Endothelial cell of umbilical vein (primary cell): ENCODE measurements around the gene VWA7. TPM values are rescaled to one million over a fixed set of nuclear protein-coding genes. Genes with fewer than 3 reads are reported as not detected.
"Not testable (repeated sequence)": the region's sequence is repeated elsewhere in the genome, so short reads cannot be mapped to it uniquely, and the experiment has no call there.

Experiments
- BruUV-seq: library from RNA; stranded (reverse); fragments of 400-500 nt; replicated peaks from 2 replicates; lab custom pipeline; 2021; lab: Mats Ljungman, UMichigan
- CTCF ChIA-PET: fragments of 300-600, 350-600 bp; sonication (Branson Sonifier 250); formaldehyde crosslinking; loops from one replicate; lab custom pipeline; 2021; ENCODE audit warnings: antibody characterized with exemption, inconsistent platforms; lab: Charles Lee
- POLR2A ChIA-PET: fragments of 300-600, 350-600 bp; sonication (Branson Sonifier 250); formaldehyde crosslinking; loops from one replicate; lab custom pipeline; 2021; ENCODE audit warnings: antibody characterized with exemption, inconsistent platforms; lab: Charles Lee
- DNase-seq: peaks from one replicate; pipeline ENCODE4 v3.0.0-alpha.2; 2011; ENCODE audit warnings: low read depth, low spot score
- FAIRE-seq: peaks from 2 replicates; lab custom pipeline; 2011; peaks lifted over from hg19 to GRCh38; lab: Jason Lieb, UNC
- H2AFZ ChIP-seq: 2 replicates; pipeline ENCODE4 v1.6.0; 2012; ENCODE audit warnings: low read depth, low read length, control low read depth, inconsistent platforms
- H3K27ac ChIP-seq: 2 replicates; pipeline ENCODE4 v1.5.1; 2011; ENCODE audit warnings: low read depth, mild to moderate bottlenecking, control low read depth, low read length, moderate library complexity; ENCODE audit not compliant: insufficient read depth
- H3K27me3 ChIP-seq, 2 experiments: 2 replicates each; pipeline versions ENCODE4 v1.6.0 to v1.6.1; 2011; ENCODE audit warnings: low read length in 2 of 2, mixed read lengths in 1 of 2; ENCODE audit not compliant: control insufficient read depth in 2 of 2, insufficient read depth in 2 of 2
- H3K36me3 ChIP-seq, 2 experiments: 2 replicates in 1 of 2; 3 replicates in 1 of 2; pipeline ENCODE4 v1.5.1; 2011; ENCODE audit warnings: low read length in 2 of 2, mild to moderate bottlenecking in 1 of 2, moderate library complexity in 1 of 2; ENCODE audit not compliant: control insufficient read depth in 2 of 2, insufficient read depth in 2 of 2; ENCODE audit errors: extremely low read depth in 1 of 2
- H3K4me1 ChIP-seq: 3 replicates; pipeline ENCODE4 v1.5.1; 2011; ENCODE audit warnings: mild to moderate bottlenecking, low read length; ENCODE audit not compliant: control insufficient read depth, insufficient read depth; ENCODE audit errors: extremely low read depth
- H3K4me2 ChIP-seq: 2 replicates; pipeline ENCODE4 v1.6.1; 2011; ENCODE audit warnings: low read length, control low read depth, mixed read lengths; ENCODE audit not compliant: insufficient read depth
- H3K4me3 ChIP-seq, 3 experiments: fragments of 200-600 bp in 1 of 3; sonication (generic), shearing (Covaris generic) in 1 of 3; replicated peaks in 1 of 3; 2 replicates each; pipeline ENCODE4 v1.5.1; 2011 to 2016; ENCODE audit warnings: control low read depth in 3 of 3, low read length in 3 of 3, mild to moderate bottlenecking in 2 of 3, inconsistent platforms in 1 of 3, low read depth in 1 of 3, moderate library complexity in 1 of 3; ENCODE audit not compliant: insufficient read depth in 1 of 3
- H3K79me2 ChIP-seq: 2 replicates; pipeline ENCODE4 v1.6.0; 2012; ENCODE audit warnings: low read length, inconsistent platforms; ENCODE audit not compliant: control insufficient read depth, insufficient read depth
- H3K9ac ChIP-seq: replicated peaks from 2 replicates; pipeline ENCODE3; 2011; ENCODE audit warnings: low read length, control low read depth; ENCODE audit not compliant: insufficient read depth; ENCODE audit errors: extremely low read depth
- H3K9me1 ChIP-seq: replicated peaks from 3 replicates; pipeline ENCODE4 v1.6.0; 2011; ENCODE audit warnings: mild to moderate bottlenecking, low read length; ENCODE audit not compliant: control insufficient read depth, insufficient read depth; ENCODE audit errors: extremely low read depth
- H3K9me3 ChIP-seq: replicated peaks from 2 replicates; pipeline ENCODE4 v1.5.1; 2012; ENCODE audit warnings: low read length, inconsistent platforms; ENCODE audit not compliant: control insufficient read depth, insufficient read depth
- H4K20me1 ChIP-seq: replicated peaks from 2 replicates; pipeline ENCODE3; 2011; ENCODE audit warnings: mild to moderate bottlenecking, low read length; ENCODE audit not compliant: control insufficient read depth, insufficient read depth; ENCODE audit errors: extremely low read depth
- CTCF ChIP-seq, 2 donors: IDR thresholded peaks; 1 replicate in 1 of 2; 2 replicates in 1 of 2; pipeline ENCODE4 v1.5.1; 2011; ENCODE audit warnings: low read length in 2 of 2, mild to moderate bottlenecking in 2 of 2, moderate library complexity in 2 of 2, control low read depth in 1 of 2, inconsistent platforms in 1 of 2, low read depth in 1 of 2; ENCODE audit not compliant: insufficient read depth in 1 of 2; ENCODE audit errors: extremely low read depth in 1 of 2
- EZH2 ChIP-seq: IDR thresholded peaks from 2 replicates; pipeline ENCODE4 v1.6.1; 2012; ENCODE audit warnings: borderline replicate concordance, low read depth, mild to moderate bottlenecking, moderate library complexity, low read length, inconsistent platforms; ENCODE audit not compliant: severe bottlenecking
- FOS ChIP-seq: IDR thresholded peaks from 2 replicates; pipeline ENCODE4 v1.6.1; 2011; ENCODE audit warnings: mild to moderate bottlenecking, low read length, moderate library complexity, borderline replicate concordance; ENCODE audit not compliant: insufficient read depth
- GATA2 ChIP-seq: IDR thresholded peaks from 2 replicates; pipeline ENCODE4 v1.7.0; 2011; ENCODE audit warnings: low read depth, mild to moderate bottlenecking, moderate library complexity, mixed read lengths, low read length; ENCODE audit not compliant: insufficient read length, insufficient read depth
- JUN ChIP-seq: IDR thresholded peaks from 2 replicates; pipeline ENCODE4 v1.6.1; 2011; ENCODE audit warnings: borderline replicate concordance, low read depth; ENCODE audit not compliant: insufficient read length, insufficient read depth
- MAX ChIP-seq: IDR thresholded peaks from 2 replicates; pipeline ENCODE4 v1.6.1; 2011; ENCODE audit not compliant: insufficient read depth, insufficient read length
- MYC ChIP-seq: IDR thresholded peaks from one replicate; pipeline ENCODE4 v1.6.1; 2011; ENCODE audit warnings: mild to moderate bottlenecking, low read depth, low read length
- POLR2A ChIP-seq: IDR thresholded peaks from 2 replicates; pipeline ENCODE4 v1.6.1; 2012; ENCODE audit warnings: low read depth, mild to moderate bottlenecking, control low read depth, low read length
- POLR2AphosphoS5 ChIP-seq: IDR thresholded peaks from 2 replicates; pipeline ENCODE4 v1.6.1; 2012; ENCODE audit warnings: low read depth, mild to moderate bottlenecking, control low read depth, low read length, moderate library complexity; ENCODE audit not compliant: insufficient read depth
- dilution Hi-C: fragments of 300-500 bp; cut with MboI; formaldehyde crosslinking; loops from one replicate; pipeline ENCODE4 v1.15.0; 2019; ENCODE audit warnings: low sequenced_read_pairs; ENCODE audit not compliant: extremely low pct_ligation_motif_present
- intact Hi-C: fragments of 100-400 bp; cut with micrococcal nuclease; formaldehyde crosslinking; loops from one replicate; pipeline ENCODE4 v1.10.0; 2022
- polyA plus RNA-seq, 4 experiments: library from polyadenylated mRNA; depleted of rRNA in 3 of 4; stranded (reverse) in 3 of 4; unstranded in 1 of 4; fragments of >200 nt; gene quantifications; 2 replicates each; pipeline versions ENCODE4 v1.2.1 to v1.2.3, GENCODE V29; 2011 to 2012; ENCODE audit warnings: missing spikeins in 1 of 4
- total RNA-seq: library from RNA; stranded (reverse); gene quantifications from 2 replicates; pipeline ENCODE4 v1.2.3, GENCODE V29; 2021

The VWA7 gene
- total and polyA plus RNA-seq, 2 donors (not counting 3 experiments of a cell fraction or from before 2014, with no cell fraction given), result 0.11 to 0.51 TPM

- ChIA-PET POLR2A (no interaction called here), CTCF (no interaction called here)
- FAIRE-seq (no peak), DNase-seq (no peak)
- Histone ChIP-seq H3K9me1 (no peaks in the 10 kb centered on the region), H3K27me3 (no peaks in the 10 kb centered on the region), H4K20me1 (no peaks in the 10 kb centered on the region), H2AFZ (no peak overlapping the region), H3K79me2 (peaks cover 16% of the 10 kb centered on the region), H3K4me2 (no peak overlapping the region), H3K9ac (no peak overlapping the region), H3K4me3 (no peak overlapping the region), H3K4me1 (peaks cover 24% of the 10 kb centered on the region), H3K36me3 (no peaks in the 10 kb centered on the region), H3K27ac (no peak overlapping the region), H3K9me3 (no peaks in the 10 kb centered on the region)
- intact Hi-C loops, result no loop called here
- no TSS peak for BruUV-seq
- TF ChIP-seq CTCF (IDR thresholded peaks at IDR 0.05; ENCODE audit: extremely low read depth in 1 of 2, insufficient read depth in 1 of 2, low read depth in 1 of 2, low read length in 2 of 2) (no peak), MYC (no peak), EZH2 (no peak), POLR2A (no peak), GATA2 (no peak), MAX (no peak), POLR2AphosphoS5 (no peak), JUN (no peak), FOS (no peak)
- dilution Hi-C loops, result no loop called here
Observed at GRCh38 chr6:31819871-31820299, 42.8 kb upstream of the VWA7 start.

- H2AFZ ChIP-seq, H3K36me3 ChIP-seq, H3K9me1 ChIP-seq, H4K20me1 ChIP-seq, H3K9ac ChIP-seq, H3K9me3 ChIP-seq, H3K27ac ChIP-seq, BruUV-seq, DNase-seq, dilution Hi-C loops, intact Hi-C loops, H3K27me3 ChIP-seq: not testable (repeated sequence)
- ChIA-PET CTCF (interaction anchor here (0.6 to 1.0 kb wide), 3 partner anchors 11 to 183 kb away, joined by 3 to 4 read pairs (median 3); partner anchors contain the start of gene LSM2), POLR2A (interaction anchor here (0.8 kb wide), 1 partner anchor 9 kb away, joined by 3 read pairs; the partner anchor contains the start of gene HSPA1B)
- peaks cover 32% of the 10 kb centered on the region for H3K4me1 ChIP-seq
- H3K79me2 ChIP-seq, result peaks cover 16% of the 10 kb centered on the region
- peak overlapping the region; percentile 33 to 62 (median 43) for H3K4me3 ChIP-seq
- peak; percentile 60 for FAIRE-seq
- peak overlapping the region; percentile 96 for H3K4me2 ChIP-seq
Observed at GRCh38 chr6:31817929-31818511, 40.9 kb upstream of the VWA7 start.
